Measurements from ENCODE around the gene GPR150. TPM values are rescaled to one million over a fixed set of nuclear protein-coding genes. Genes with fewer than 3 reads are reported as not detected.

GPR150 gene
- total RNA-seq, 1 experiment from 2014 or later, result not detected

GRCh38 chr5:95605786-95606185 is 14.1 kb upstream of the GPR150 start:
- no TSS peak for BruUV-seq (replicated peaks)
- DNase-seq (peak; percentile 55), ATAC-seq (peak; percentile 98)
- ChIA-PET CTCF (no interaction called here), POLR2A (ENCODE audit: unreplicated experiment) (no interaction called here)
- Histone ChIP-seq H3F3A (ENCODE audit: low read length, unreplicated experiment) (no peaks in the 10 kb centered on the region), H2AFZ (ENCODE audit: low read length) (no peak overlapping the region), H3K4me1 (ENCODE audit: insufficient read depth, low read length) (peaks cover 16% of the 10 kb centered on the region), H3K4me2 (ENCODE audit: low read length) (peak overlapping the region; percentile 4; the same call in 1 of the 2 replicates), H3K4me3 (ENCODE audit: low read length) (no peak overlapping the region), H3K27me3 (ENCODE audit: low read length) (no peaks in the 10 kb centered on the region), H3K79me2 (ENCODE audit: low read length) (no peaks in the 10 kb centered on the region), H3K27ac (ENCODE audit: low read length) (no peak overlapping the region), H4K20me1 (ENCODE audit: low read length) (no peaks in the 10 kb centered on the region), H3K9me3 (ENCODE audit: low read length) (no peaks in the 10 kb centered on the region), H3K9ac (ENCODE audit: low read length) (no peak overlapping the region), H3K9me2 (replicated peaks; ENCODE audit: low read length) (no peaks in the 10 kb centered on the region), H3K36me3 (ENCODE audit: low read depth, low read length) (no peaks in the 10 kb centered on the region)
- no peak for TF ChIP-seq EZH2 (IDR thresholded peaks at IDR 0.05; ENCODE audit: low read length, unreplicated experiment)
- TF ChIP-seq EZH2phosphoT487 (IDR thresholded peaks at IDR 0.05; ENCODE audit: borderline replicate concordance, low read length), result no peak
- TF ChIP-seq CTCF (conservative IDR thresholded peaks at IDR 0.05; ENCODE audit: low read depth, low read length), result no peak
- intact Hi-C loops (cut with micrococcal nuclease), result no loop called here

GRCh38 chr5:95606419-95606818 is 13.5 kb upstream of the GPR150 start:
- H3K27ac ChIP-seq (ENCODE audit: low read length), result no peak overlapping the region
- H2AFZ ChIP-seq (ENCODE audit: low read length), result 0 out of 2 replicates have a peak overlapping the region, but pooled peaks have one; percentile 16
- no peak overlapping the region for H3K4me3 ChIP-seq (ENCODE audit: low read length)
- no TSS peak for BruUV-seq (replicated peaks)
- H3F3A ChIP-seq (ENCODE audit: low read length, unreplicated experiment), result no peaks in the 10 kb centered on the region
- ChIA-PET POLR2A (ENCODE audit: unreplicated experiment) (interaction anchor here (0.6 kb wide), 1 partner anchor 10 kb away, joined by 5 read pairs; no protein-coding TSS in a partner anchor), CTCF (no interaction called here)
- peaks cover 16% of the 10 kb centered on the region for H3K4me1 ChIP-seq (ENCODE audit: insufficient read depth, low read length)
- no peaks in the 10 kb centered on the region for H3K36me3 ChIP-seq (ENCODE audit: low read depth, low read length)
- no peaks in the 10 kb centered on the region for H3K27me3 ChIP-seq (ENCODE audit: low read length)
- TF ChIP-seq CTCF (conservative IDR thresholded peaks at IDR 0.05; ENCODE audit: low read depth, low read length) (no peak), EZH2phosphoT487 (IDR thresholded peaks at IDR 0.05; ENCODE audit: borderline replicate concordance, low read length) (no peak)
- H4K20me1 ChIP-seq (ENCODE audit: low read length), result no peaks in the 10 kb centered on the region
- intact Hi-C loops (cut with micrococcal nuclease), result no loop called here
- DNase-seq, result no peak
- no peaks in the 10 kb centered on the region for H3K9me2 ChIP-seq (replicated peaks; ENCODE audit: low read length)
- H3K9me3 ChIP-seq (ENCODE audit: low read length), result no peaks in the 10 kb centered on the region
- no peak overlapping the region for H3K9ac ChIP-seq (ENCODE audit: low read length)
- no peaks in the 10 kb centered on the region for H3K79me2 ChIP-seq (ENCODE audit: low read length)
- H3K4me2 ChIP-seq (ENCODE audit: low read length), result peak overlapping the region; percentile 4; the same call in 1 of the 2 replicates
- peak; percentile 62 for ATAC-seq

- no TSS peak for BruUV-seq (replicated peaks)
- H3K36me3 ChIP-seq (ENCODE audit: low read depth, low read length), result no peaks in the 10 kb centered on the region
- no peak overlapping the region for H3K4me2 ChIP-seq (ENCODE audit: low read length)
- H3K9ac ChIP-seq (ENCODE audit: low read length), result no peak overlapping the region
- intact Hi-C loops (cut with micrococcal nuclease), result no loop called here
- ChIA-PET POLR2A (ENCODE audit: unreplicated experiment) (no interaction called here), CTCF (no interaction called here)
- no peak overlapping the region for H2AFZ ChIP-seq (ENCODE audit: low read length)
- TF ChIP-seq EZH2 (IDR thresholded peaks at IDR 0.05; ENCODE audit: low read length, unreplicated experiment), result no peak
- no peak for TF ChIP-seq CTCF (conservative IDR thresholded peaks at IDR 0.05; ENCODE audit: low read depth, low read length)
- no peak for TF ChIP-seq EZH2phosphoT487 (IDR thresholded peaks at IDR 0.05; ENCODE audit: borderline replicate concordance, low read length)
- H3K27me3 ChIP-seq (ENCODE audit: low read length), result no peaks in the 10 kb centered on the region
- H3F3A ChIP-seq (ENCODE audit: low read length, unreplicated experiment), result no peaks in the 10 kb centered on the region
- H3K4me1 ChIP-seq (ENCODE audit: insufficient read depth, low read length), result peaks cover 16% of the 10 kb centered on the region
- no peaks in the 10 kb centered on the region for H3K9me3 ChIP-seq (ENCODE audit: low read length)
- H4K20me1 ChIP-seq (ENCODE audit: low read length), result no peaks in the 10 kb centered on the region
- no peak overlapping the region for H3K4me3 ChIP-seq (ENCODE audit: low read length)
- no peaks in the 10 kb centered on the region for H3K79me2 ChIP-seq (ENCODE audit: low read length)
- ATAC-seq (no peak), DNase-seq (no peak)
- no peaks in the 10 kb centered on the region for H3K9me2 ChIP-seq (replicated peaks; ENCODE audit: low read length)
- no peak overlapping the region for H3K27ac ChIP-seq (ENCODE audit: low read length)
These were observed 10.2 kb upstream of the GPR150 start for GRCh38 chr5:95609711-95610110.
